SH-SY5Y (cell line): ENCODE measurements around the gene ZSWIM6.

Source experiments
- GATA2 ChIP-seq: IDR thresholded peaks from 2 replicates; pipeline ENCODE4 v1.6.1; 2011; ENCODE audit warnings: mild to moderate bottlenecking, low read depth, low read length
- GATA3 ChIP-seq: IDR thresholded peaks from 2 replicates; pipeline ENCODE4 v1.6.1; 2011; ENCODE audit warnings: low read depth, mild to moderate bottlenecking, low read length, moderate library complexity

ZSWIM6 gene

DNA sequence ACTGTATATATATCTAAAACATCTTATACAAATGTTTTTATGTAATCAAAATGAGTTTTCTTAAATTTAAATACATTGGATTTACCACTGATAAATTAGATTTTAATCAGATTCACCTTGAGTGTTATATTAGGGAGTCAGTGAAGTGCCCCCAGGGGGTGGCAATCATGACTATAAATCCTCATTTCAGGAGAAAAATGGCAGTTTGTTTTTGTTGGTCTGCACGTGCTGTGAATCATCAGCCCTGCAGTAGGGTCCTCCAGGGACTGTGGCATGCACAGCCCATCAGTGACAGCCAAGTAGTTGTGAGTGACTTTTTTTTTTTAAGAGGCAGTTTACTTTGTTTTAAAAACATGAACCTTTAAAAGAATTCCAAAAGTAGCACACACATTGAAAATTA lies 65.2 kb downstream of the ZSWIM6 start:
- no peak for TF ChIP-seq GATA2
- no peak for TF ChIP-seq GATA3

DNA sequence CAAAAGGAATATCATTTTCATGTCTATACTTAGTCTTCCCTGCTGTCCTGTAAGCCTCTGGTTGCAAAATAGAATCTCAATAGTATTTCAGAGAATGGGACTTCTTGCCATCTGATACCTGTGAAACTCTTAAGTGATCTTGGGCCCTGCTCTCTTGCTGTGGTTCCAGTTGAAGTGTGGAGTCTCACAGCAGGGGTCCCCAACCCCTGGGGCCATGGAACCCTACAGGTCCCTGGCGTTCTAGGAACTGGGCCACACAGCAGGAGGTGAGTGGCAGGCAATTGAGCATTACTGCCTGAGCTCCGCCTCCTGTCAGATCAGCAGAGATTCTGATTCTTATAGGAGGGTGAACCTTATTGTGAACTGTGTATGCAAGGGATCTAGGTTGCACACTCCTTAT lies 65.9 kb downstream of the ZSWIM6 start:
- TF ChIP-seq GATA3 (no peak), GATA2 (no peak)

DNA sequence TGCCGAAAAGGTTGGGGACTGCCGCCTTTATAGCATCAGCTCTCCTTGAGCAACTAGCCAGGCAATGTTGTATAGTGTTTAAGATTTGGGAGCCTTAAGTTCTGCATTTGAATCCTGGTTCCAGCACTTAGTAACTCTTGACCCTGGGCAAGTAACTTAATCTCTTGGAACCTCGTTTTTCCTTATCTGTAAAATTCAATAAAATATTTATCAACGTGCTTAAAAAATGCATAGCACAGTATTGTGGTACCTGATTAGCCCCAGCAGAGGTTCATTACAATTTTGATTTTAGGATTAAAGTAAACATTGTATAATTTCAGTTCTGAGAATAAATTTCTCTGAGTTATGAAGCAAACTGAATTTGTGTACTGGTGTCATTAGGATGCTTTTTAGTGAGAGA lies 66.4 kb downstream of the ZSWIM6 start:
- TF ChIP-seq GATA2 (no peak), GATA3 (no peak)

DNA sequence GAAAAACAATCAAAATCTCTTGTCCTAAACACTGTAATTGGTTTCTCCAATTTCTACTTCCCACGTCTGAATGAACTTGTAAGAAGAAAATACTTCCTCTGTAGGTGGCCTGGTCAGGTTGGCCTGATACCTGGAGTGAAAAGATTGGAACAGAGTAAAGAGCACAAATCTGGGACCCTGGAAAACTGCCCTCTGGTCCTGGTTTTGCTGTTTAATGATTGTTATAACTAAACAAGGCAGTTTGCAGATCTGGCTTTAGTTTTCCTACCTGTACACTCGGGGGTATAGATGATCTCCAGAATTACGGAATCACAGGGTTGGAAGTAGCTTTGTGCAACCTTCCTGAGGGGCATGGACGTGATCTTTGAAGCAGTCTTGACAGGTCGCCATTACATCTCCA lies 67.6 kb downstream of the ZSWIM6 start:
- TF ChIP-seq GATA2 (no peak), GATA3 (no peak)

DNA sequence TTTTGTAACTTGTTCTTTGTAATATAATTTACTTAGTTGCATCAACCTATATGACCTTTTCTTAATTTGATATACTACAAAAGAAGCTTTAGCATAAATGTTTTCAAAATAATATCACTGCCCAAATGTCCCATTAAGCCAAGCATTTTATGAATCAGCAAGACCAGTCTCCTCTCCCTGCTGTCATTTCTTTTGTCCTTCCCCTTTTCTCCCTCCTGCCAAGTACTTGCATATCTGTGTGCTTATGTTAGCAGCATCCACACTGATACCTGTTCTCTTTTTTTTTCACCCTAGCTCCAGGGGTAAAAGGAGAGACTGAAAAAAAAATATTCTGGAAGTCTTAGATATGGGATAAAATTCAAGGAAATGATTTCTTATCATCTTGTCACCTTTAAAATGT lies 69.7 kb downstream of the ZSWIM6 start:
- no peak for TF ChIP-seq GATA3
- no peak for TF ChIP-seq GATA2

DNA sequence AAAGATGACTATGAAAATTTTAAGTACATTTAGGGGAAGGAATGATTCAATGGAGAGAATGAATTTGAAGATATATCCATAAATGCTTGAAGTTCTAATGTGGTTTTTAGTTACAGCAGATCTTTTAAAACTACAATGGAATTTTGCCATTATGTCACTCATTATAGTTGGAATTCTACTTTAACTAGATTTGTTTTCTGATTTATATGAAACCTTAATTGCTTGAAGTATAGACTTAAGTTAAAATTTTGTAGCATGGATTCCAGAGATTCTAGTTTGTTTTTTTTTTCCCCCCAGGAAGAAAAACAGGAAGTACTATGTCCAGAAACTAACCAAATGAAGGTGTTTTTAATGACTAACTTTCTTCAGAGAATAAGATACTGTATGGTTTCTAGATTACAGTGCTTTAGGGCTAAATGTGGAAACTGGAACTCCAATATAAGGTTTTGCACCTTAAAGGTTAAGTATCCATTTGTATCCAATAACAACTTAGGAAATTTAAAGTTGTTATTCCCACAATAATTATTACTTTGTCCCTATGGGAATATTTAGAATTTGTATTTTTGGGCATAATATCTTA lies 70.3 kb downstream of the ZSWIM6 start:
- TF ChIP-seq GATA3 (no peak), GATA2 (no peak)

DNA sequence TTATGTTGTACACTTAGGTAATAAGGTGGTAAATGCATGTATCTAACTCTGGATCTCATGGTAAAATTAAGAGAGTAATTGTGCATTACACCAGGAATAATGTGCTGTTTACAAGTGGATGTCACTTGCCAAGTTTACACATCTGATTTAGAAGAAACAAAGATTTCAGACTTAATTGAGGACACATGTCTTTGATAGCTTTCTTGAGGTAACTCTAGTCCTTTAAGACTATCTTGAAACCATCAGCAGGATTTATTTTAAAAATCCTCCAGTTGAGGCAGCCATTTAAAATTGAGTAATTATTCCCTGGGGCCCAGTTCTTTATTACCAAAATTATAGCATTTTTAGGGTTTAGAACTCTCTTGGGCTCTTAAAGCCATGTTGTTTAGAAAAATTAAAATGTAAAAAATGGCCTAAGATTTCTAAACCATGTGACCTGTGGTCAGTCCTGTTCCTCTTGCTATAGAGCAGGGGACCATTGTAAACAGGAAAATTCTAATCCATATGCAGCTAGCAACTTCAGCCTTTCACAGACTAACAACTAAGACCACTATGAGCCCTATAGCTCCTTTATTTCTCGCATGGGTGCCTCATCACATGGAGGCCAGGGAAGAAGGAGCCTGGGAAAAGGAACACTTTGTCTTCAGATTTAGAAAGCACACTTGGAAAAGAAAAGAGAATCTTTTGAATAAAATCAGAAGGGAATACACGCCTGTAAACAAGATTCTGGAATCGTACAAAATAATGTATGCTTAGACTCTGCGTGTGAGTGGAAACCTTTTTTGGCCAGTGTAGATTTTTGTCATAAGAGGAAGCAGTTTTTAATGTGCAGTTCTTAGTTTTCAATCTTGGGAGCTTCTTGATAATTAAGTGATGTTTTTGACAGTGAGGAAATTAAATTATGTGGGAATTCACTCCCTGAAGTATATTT lies 71.2 kb downstream of the ZSWIM6 start:
- TF ChIP-seq GATA2, result no peak
- TF ChIP-seq GATA3, result no peak

DNA sequence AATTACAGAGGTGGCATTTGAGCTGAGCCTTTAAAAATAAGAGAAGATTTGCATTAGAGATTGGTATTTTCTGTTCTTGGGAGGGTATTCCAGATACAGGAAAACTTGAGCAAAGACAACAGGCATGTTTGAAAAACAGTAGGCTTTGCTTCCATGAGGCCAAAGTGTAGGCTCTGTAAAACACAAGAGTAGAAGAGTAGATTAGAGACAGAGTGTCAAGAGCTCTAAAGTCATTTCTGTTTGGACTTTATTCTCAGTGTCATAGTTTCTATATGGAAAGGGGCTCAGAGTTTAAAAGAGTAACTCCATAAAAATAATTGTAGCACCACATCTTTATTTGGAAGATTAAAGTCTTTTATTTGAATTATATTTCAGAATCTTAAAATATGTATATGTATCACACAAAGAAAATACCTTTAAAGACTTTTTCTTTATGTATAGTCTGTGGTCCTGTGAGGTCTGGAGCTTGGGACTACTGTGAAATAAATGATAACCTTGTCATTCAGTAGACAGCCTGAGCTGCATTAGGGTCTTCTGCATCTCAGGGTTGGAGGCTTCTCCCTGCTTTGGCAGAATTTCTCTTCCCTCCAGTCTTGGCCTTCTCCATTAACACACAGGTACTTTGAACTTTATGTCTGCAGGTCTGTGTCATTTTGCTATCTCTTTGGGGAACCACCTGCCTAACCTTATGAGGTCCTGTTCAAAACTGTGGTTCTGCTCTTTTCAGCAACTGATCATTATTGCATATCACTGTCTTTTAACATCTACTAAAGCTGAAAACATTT lies 73.6 kb downstream of the ZSWIM6 start:
- no peak for TF ChIP-seq GATA3
- no peak for TF ChIP-seq GATA2

DNA sequence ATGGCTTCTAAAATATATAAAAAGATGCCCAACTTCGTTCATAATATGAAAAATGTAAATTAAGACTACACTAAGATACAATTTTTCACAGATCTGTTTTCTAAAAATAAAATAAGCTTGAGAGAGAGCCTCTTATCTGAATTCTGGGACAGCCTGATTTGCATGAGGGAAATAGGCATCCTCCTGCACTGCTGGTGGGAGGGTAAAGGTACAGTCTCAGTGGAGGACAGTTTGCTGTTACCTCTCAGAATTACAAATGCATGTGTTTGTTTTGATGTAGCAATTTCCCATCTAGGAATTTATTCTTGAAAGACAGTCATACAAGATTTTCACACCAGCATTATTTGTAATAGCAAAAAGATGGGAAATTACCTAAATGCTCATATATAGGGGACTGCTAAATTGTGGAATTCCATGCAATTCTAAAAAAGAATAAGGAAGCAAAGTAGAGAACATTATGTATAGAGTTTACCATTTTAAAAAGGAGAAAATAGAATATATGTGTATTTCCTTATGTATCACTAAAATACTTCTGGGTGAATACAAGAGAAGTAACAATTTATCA lies 75.7 kb downstream of the ZSWIM6 start:
- TF ChIP-seq GATA2 (no peak), GATA3 (no peak)

DNA sequence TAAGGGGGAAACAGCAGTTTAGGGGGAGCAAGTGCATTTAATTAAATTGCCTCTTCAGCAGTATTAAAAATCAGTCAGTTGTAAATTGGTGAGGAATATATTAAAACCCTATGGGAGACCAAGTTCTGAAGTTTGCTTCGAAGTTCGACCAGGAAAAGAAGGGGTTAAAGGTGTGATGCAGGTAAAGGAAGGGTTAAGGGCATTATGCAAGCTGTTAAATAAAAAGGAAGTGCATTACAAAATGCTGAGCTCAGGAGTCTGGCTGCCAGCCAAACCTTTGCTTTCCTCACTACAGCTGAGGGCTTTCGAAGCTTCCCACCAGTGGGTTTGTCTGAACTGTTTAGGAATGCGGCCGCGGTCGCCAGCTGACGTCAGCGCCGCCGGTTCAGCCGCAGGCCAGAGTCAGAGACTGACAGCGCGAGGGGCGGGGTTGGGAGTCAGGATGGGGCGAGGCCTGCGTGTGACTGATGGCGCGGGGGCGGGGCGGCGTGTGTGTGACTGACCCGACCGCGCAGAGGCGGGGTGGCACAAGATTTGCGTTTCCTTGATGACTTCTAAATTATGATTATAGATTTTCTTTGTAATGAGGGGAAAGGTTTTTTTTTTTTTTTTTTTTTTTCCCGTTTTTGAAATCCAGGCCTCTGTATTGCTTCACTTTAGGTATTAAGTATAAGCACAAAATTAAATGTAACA lies 76.6 kb downstream of the ZSWIM6 start:
- TF ChIP-seq GATA2, result no peak
- TF ChIP-seq GATA3, result no peak

DNA sequence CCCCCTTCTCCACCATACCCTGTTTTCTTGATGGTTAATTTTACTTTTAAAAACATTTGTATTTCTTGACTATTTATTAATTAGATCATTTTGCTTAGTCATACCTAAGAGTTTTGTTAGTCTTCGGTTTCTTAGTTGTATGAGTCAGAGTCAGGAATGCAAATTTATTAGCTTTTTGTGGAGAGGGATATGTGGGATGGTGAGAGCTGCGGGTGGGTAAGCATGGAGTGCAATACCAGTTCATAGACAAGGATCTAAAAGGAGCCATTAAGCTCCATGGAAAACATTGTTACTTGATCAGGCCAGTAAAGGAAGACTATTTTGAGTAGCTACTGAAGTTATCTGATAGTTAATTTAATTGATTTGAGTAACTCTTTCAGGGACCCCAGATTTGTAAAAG lies 77.5 kb downstream of the ZSWIM6 start:
- TF ChIP-seq GATA2, result no peak
- no peak for TF ChIP-seq GATA3

DNA sequence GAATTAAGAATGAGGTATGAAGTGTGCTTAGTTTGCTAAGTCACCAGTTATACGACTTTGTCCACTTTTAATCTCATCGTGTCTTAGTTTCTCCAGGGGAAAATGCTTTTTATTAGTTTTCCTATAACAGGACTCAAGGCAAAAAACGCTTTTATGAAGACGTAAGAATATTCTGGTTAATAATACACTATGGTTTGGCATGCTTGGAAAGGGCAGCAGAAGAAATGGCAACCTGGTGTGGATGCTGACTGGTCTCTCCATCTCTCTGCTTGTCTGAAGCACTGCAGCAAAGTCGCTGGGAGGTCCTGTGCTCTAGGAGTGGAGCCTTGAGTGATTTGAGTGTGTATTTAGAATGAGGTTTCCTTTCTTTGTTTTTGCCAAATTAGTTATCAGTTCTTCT lies 78.8 kb downstream of the ZSWIM6 start:
- TF ChIP-seq GATA2, result no peak
- TF ChIP-seq GATA3, result no peak

DNA sequence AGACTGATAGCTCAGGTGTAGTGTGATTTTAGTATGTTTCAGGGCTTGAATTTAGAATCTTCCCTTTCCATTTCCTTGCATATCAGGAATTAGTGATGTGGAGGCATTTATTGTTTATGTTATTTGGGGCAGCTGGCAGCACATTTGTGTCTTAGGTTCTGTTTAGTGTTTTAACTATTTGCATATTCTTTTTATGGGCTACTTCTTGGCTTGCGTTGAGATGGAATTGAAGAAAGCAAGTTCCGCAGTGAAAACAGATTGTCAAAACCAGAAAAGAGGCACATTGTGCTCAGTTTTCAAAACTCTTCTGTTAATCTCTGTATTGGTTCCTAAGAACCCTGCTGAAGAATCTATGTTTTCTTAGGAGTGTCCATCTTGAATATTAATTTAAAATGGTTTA lies 80.3 kb downstream of the ZSWIM6 start:
- TF ChIP-seq GATA3 (no peak), GATA2 (no peak)

DNA sequence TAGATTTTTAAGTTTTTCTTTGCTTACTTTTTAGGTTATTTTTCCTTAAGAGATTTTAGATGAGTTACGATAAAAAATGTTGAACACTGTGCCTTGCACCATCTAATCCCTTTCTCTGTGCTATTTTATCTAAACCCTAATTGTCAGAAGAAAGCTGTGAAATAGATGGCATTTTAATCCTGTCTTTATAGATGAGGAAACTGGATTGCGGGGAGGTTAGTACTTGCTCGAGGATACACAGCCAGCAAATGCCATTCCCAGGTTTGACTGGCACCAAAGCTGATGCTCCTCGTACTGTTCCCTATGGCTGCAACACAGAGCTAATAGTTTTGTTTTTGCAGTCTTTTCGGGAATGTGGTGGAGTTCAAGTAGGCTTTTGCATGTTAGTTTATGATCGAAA lies 82.7 kb downstream of the ZSWIM6 start:
- TF ChIP-seq GATA2 (no peak), GATA3 (no peak)
